HepG2 (cell line): ENCODE data around the gene AJUBA. TPM values are rescaled to one million over a fixed set of nuclear protein-coding genes. Genes with fewer than 3 reads are reported as not detected.

ENCODE experiments used
- ARNT ChIP-seq: fragments of 450-650 bp; IDR thresholded peaks from 2 replicates; pipeline ENCODE4 v1.6.1; 2017
- CREB3 ChIP-seq: sonication (generic); formaldehyde crosslinking; IDR thresholded peaks from 2 replicates; pipeline ENCODE4 v1.5.0; 2020; ENCODE audit warnings: missing genetic modification reagents
- GZF1 ChIP-seq: sonication (generic); formaldehyde crosslinking; IDR thresholded peaks from 2 replicates; pipeline ENCODE4 v1.5.1; 2020; ENCODE audit warnings: mild to moderate bottlenecking, missing genetic modification reagents
- HMG20A ChIP-seq: IDR thresholded peaks from 2 replicates; pipeline ENCODE4 v1.6.1; 2016; ENCODE audit warnings: borderline replicate concordance
- NPAS2 ChIP-seq: sonication (generic); formaldehyde crosslinking; IDR thresholded peaks from 2 replicates; pipeline ENCODE4 v1.8.0; 2022; ENCODE audit warnings: mild to moderate bottlenecking, missing genetic modification reagents, borderline replicate concordance
- PAWR ChIP-seq: sonication (generic); formaldehyde crosslinking; IDR thresholded peaks from 2 replicates; pipeline ENCODE4 v1.4.0; 2020; ENCODE audit warnings: missing genetic modification reagents, mild to moderate bottlenecking, borderline replicate concordance
- PHF20 ChIP-seq: sonication (generic); formaldehyde crosslinking; IDR thresholded peaks from 2 replicates; pipeline ENCODE4 v1.5.0; 2020; ENCODE audit warnings: mild to moderate bottlenecking, missing genetic modification reagents
- RCOR2 ChIP-seq: IDR thresholded peaks from 2 replicates; pipeline ENCODE4 v1.6.1; 2016; ENCODE audit warnings: missing biosample characterization, missing genetic modification reagents
- SKIL ChIP-seq: sonication (generic); formaldehyde crosslinking; IDR thresholded peaks from 2 replicates; pipeline ENCODE4 v1.8.0; 2022; ENCODE audit warnings: missing genetic modification reagents, mild to moderate bottlenecking, moderate library complexity, borderline replicate concordance
- SMC3 ChIP-seq: IDR thresholded peaks from 2 replicates; pipeline ENCODE4 v1.6.1; 2011; ENCODE audit warnings: low read length, improper control_type of control experiment
- ZBTB14 ChIP-seq: sonication (generic); formaldehyde crosslinking; IDR thresholded peaks from 2 replicates; pipeline ENCODE4 v1.4.0; 2020; ENCODE audit warnings: missing genetic modification reagents
- ZBTB2 ChIP-seq: sonication (generic); formaldehyde crosslinking; IDR thresholded peaks from 2 replicates; pipeline ENCODE4 v1.8.0; 2022; ENCODE audit warnings: low read depth, missing genetic modification reagents
- ZBTB34 ChIP-seq: sonication (generic); formaldehyde crosslinking; IDR thresholded peaks from 2 replicates; pipeline ENCODE4 v1.8.0; 2022; ENCODE audit warnings: mild to moderate bottlenecking, missing genetic modification reagents
- ZNF609 ChIP-seq: sonication (generic); formaldehyde crosslinking; IDR thresholded peaks from 2 replicates; pipeline ENCODE4 v1.4.0; 2020; ENCODE audit warnings: mild to moderate bottlenecking, missing genetic modification reagents, borderline replicate concordance
- ZNF740 ChIP-seq: sonication (generic); formaldehyde crosslinking; IDR thresholded peaks from 2 replicates; pipeline ENCODE4 v1.4.0; 2020; ENCODE audit warnings: missing genetic modification reagents
- polyA plus RNA-seq, 8 experiments: library from polyadenylated mRNA; depleted of rRNA in 3 of 8; stranded (reverse) in 7 of 8; unstranded in 1 of 8; fragments of >200 nt; fragmentation: Illumina TruSeq in 4 of 8; extraction: Trizol in 4 of 8; gene quantifications; 2 replicates each; pipeline versions ENCODE4 v1.2.1 to v1.2.3, GENCODE V29; 2011 to 2016; ENCODE audit warnings: low read depth in 4 of 8, missing spikeins in 1 of 8, mixed read lengths in 1 of 8; ENCODE audit not compliant: insufficient read depth in 1 of 8
- total RNA-seq, 5 experiments: library from RNA; depleted of rRNA; stranded (reverse); fragments of >200 nt; fragmentation: Illumina TruSeq; extraction: Trizol; gene quantifications; 2 replicates each; pipeline ENCODE4 v1.2.3, GENCODE V29; 2016; ENCODE audit warnings: low read depth in 1 of 5

The AJUBA gene
- total and polyA plus RNA-seq, 2 of the 13 experiments (the other 11 are each of a cell fraction or from before 2014, with no cell fraction given), result 157 to 241 TPM

GRCh38 chr14:22955702-22956569 lies 26.4 kb downstream of the AJUBA start (continued):
- no peak for TF ChIP-seq SKIL (CRISPR knock-in tag)
- no peak; the same call in 1 of the 2 replicates for TF ChIP-seq ZBTB34 (CRISPR knock-in tag)
- TF ChIP-seq ZBTB14 (CRISPR knock-in tag), result peak; percentile 17; the same call in 1 of the 2 replicates
- TF ChIP-seq PHF20 (CRISPR knock-in tag), result no peak; the same call in 1 of the 2 replicates
- TF ChIP-seq GZF1 (CRISPR knock-in tag), result no peak
- no peak for TF ChIP-seq HMG20A
- TF ChIP-seq CREB3 (CRISPR knock-in tag), result no peak
- no peak for TF ChIP-seq NPAS2 (CRISPR knock-in tag)
- TF ChIP-seq ZBTB2, result no peak; the same call in 1 of the 2 replicates
- TF ChIP-seq PAWR (CRISPR knock-in tag), result no peak
- TF ChIP-seq RCOR2 (CRISPR knock-in tag), result no peak
- TF ChIP-seq ARNT, result no peak
- no peak for TF ChIP-seq SMC3
- no peak for TF ChIP-seq ZNF609 (CRISPR knock-in tag)
- no peak for TF ChIP-seq ZNF740
